GM12878 (cell line): ENCODE results near the gene UBAP1. TPM values are rescaled to one million over a fixed set of nuclear protein-coding genes. Genes with fewer than 3 reads are reported as not detected.

ENCODE experiments used
- ATAC-seq: fragments of 200-7000 bp; cut with Tn5 transposase; 3 replicates; pipeline ENCODE4 v1.9.1; 2020; ENCODE audit warnings: mild to moderate bottlenecking, moderate library complexity
- BruUV-seq: library from RNA; stranded (reverse); fragments of 400-500 nt; replicated peaks from 2 replicates; lab custom pipeline; 2021; lab: Mats Ljungman, UMichigan
- CTCF ChIA-PET: fragments of 300-600 bp; sonication (Branson Sonifier 250); formaldehyde crosslinking; extraction: SDS; loops from one replicate; lab custom pipeline; 2021; ENCODE audit warnings: inconsistent platforms; lab: Yijun Ruan, JAX
- POLR2A ChIA-PET: fragments of 350-600 bp; formaldehyde crosslinking; extraction: SDS; loops from one replicate; lab custom pipeline; 2021; ENCODE audit warnings: inconsistent platforms; lab: Charles Lee
- RAD21 ChIA-PET: fragments of 300-600 bp; sonication (Branson Sonifier 250); formaldehyde crosslinking; loops from one replicate; lab custom pipeline; 2023; ENCODE audit warnings: antibody characterized with exemption; ENCODE audit not compliant: unreplicated experiment; lab: Charles Lee
- SMC1A ChIA-PET: fragments of 300-600 bp; sonication (Branson Sonifier 250); formaldehyde crosslinking; loops from one replicate; lab custom pipeline; 2023; ENCODE audit not compliant: unreplicated experiment, uncharacterized antibody; lab: Charles Lee
- DNase-seq: peaks from one replicate; pipeline ENCODE4 v3.0.0-alpha.2; 2011; ENCODE audit warnings: low read depth, low spot score
- FAIRE-seq: peaks from 3 replicates; lab custom pipeline; 2011; peaks lifted over from hg19 to GRCh38; lab: Jason Lieb, UNC
- H2AFZ ChIP-seq: 2 replicates; pipeline ENCODE4 v1.6.0; 2011; ENCODE audit warnings: low read depth, low read length, control low read depth; ENCODE audit not compliant: control insufficient read depth
- H3K27ac ChIP-seq: 2 replicates; pipeline ENCODE4 v1.5.1; 2011; ENCODE audit warnings: control low read depth; ENCODE audit not compliant: control insufficient read depth, insufficient read depth
- H3K27me3 ChIP-seq, 2 experiments: replicated peaks in 1 of 2; 2 replicates each; pipeline versions ENCODE4 v1.6.0 to v1.6.1; 2011; ENCODE audit warnings: low read length in 1 of 2; ENCODE audit not compliant: control insufficient read depth in 2 of 2, insufficient read depth in 2 of 2
- H3K36me3 ChIP-seq, 2 experiments: 2 replicates each; pipeline ENCODE4 v1.5.1; 2011; ENCODE audit warnings: low read length in 1 of 2; ENCODE audit not compliant: control insufficient read depth in 2 of 2, insufficient read depth in 2 of 2
- H3K4me1 ChIP-seq: 2 replicates; pipeline ENCODE4 v1.6.1; 2011; ENCODE audit warnings: mild to moderate bottlenecking, low read length, moderate library complexity, mixed read lengths; ENCODE audit not compliant: control insufficient read depth, insufficient read depth
- H3K4me2 ChIP-seq: 2 replicates; pipeline ENCODE4 v1.6.0; 2011; ENCODE audit warnings: control low read depth; ENCODE audit not compliant: control insufficient read depth, insufficient read depth
- H3K4me3 ChIP-seq: fragments of 200-600 bp; sonication (generic); 2 replicates; pipeline ENCODE4 v1.5.1; 2016
- H3K79me2 ChIP-seq: 2 replicates; pipeline ENCODE4 v1.6.0; 2011; ENCODE audit warnings: low read length; ENCODE audit not compliant: control insufficient read depth, insufficient read depth
- H3K9ac ChIP-seq: 2 replicates; pipeline ENCODE4 v1.8.0; 2011; ENCODE audit warnings: low read length, control low read depth, mixed read lengths; ENCODE audit not compliant: control insufficient read depth, insufficient read depth
- H3K9me3 ChIP-seq: replicated peaks from 3 replicates; pipeline ENCODE4 v1.5.1; 2011; ENCODE audit warnings: mild to moderate bottlenecking, low read length; ENCODE audit not compliant: control insufficient read depth, insufficient read depth
- H4K20me1 ChIP-seq: 2 replicates; pipeline ENCODE4 v1.6.0; 2011; ENCODE audit not compliant: control insufficient read depth, insufficient read depth
- BCL11A ChIP-seq: IDR thresholded peaks from 2 replicates; pipeline ENCODE4 v1.6.1; 2011; ENCODE audit warnings: low read depth, low read length
- BRCA1 ChIP-seq: IDR thresholded peaks from 2 replicates; pipeline ENCODE4 v1.6.1; 2011; ENCODE audit warnings: low read depth, low read length, improper control_type of control experiment
- DPF2 ChIP-seq: fragments of 450-650 bp; IDR thresholded peaks from 2 replicates; pipeline ENCODE4 v1.6.1; 2017; ENCODE audit warnings: mild to moderate bottlenecking
- EZH2 ChIP-seq: IDR thresholded peaks from 2 replicates; pipeline ENCODE4 v1.6.1; 2012; ENCODE audit warnings: low read depth, mild to moderate bottlenecking, control low read depth, inconsistent platforms, low read length, borderline replicate concordance; ENCODE audit not compliant: control insufficient read depth
- FOS ChIP-seq: IDR thresholded peaks from 3 replicates; pipeline ENCODE4 v1.6.1; 2011; ENCODE audit warnings: borderline replicate concordance; ENCODE audit not compliant: insufficient read length; ENCODE audit errors: extremely low read depth
- FOXM1 ChIP-seq: IDR thresholded peaks from 2 replicates; pipeline ENCODE4 v1.6.1; 2012; ENCODE audit warnings: low read depth, mild to moderate bottlenecking, inconsistent platforms, low read length, moderate library complexity
- JUNB ChIP-seq: IDR thresholded peaks from 2 replicates; pipeline ENCODE4 v1.6.1; 2016; ENCODE audit warnings: antibody characterized with exemption, mild to moderate bottlenecking
- MXI1 ChIP-seq: fragments of 150-350 bp; IDR thresholded peaks from 2 replicates; pipeline ENCODE4 v1.6.1; 2011; ENCODE audit warnings: low read depth, mild to moderate bottlenecking, inconsistent platforms, low read length, improper control_type of control experiment
- NBN ChIP-seq: fragments of 450-650 bp; IDR thresholded peaks from 2 replicates; pipeline ENCODE4 v1.6.1; 2016
- POLR2A ChIP-seq: IDR thresholded peaks from 2 replicates; pipeline ENCODE4 v1.6.1; 2011; ENCODE audit warnings: low read depth, mild to moderate bottlenecking, low read length
- SIX5 ChIP-seq: IDR thresholded peaks from 2 replicates; pipeline ENCODE4 v1.6.1; 2011; ENCODE audit warnings: mild to moderate bottlenecking, low read depth, low read length, moderate library complexity; ENCODE audit not compliant: severe bottlenecking
- SMAD1 ChIP-seq: fragments of 450-650 bp; IDR thresholded peaks from 2 replicates; pipeline ENCODE4 v1.6.1; 2018; ENCODE audit warnings: mild to moderate bottlenecking, low read depth; ENCODE audit not compliant: partially characterized antibody
- SMC3 ChIP-seq: IDR thresholded peaks from 2 replicates; pipeline ENCODE4 v1.6.1; 2011; ENCODE audit warnings: low read length, improper control_type of control experiment, borderline replicate concordance
- SRF ChIP-seq, 2 experiments: IDR thresholded peaks; 2 replicates each; pipeline ENCODE4 v1.6.1; 2011; ENCODE audit warnings: low read depth in 2 of 2, low read length in 2 of 2, mild to moderate bottlenecking in 1 of 2, moderate library complexity in 1 of 2
- STAT3 ChIP-seq: IDR thresholded peaks from 2 replicates; pipeline ENCODE4 v1.6.1; 2011; ENCODE audit warnings: low read depth, low read length, improper control_type of control experiment
- TBL1XR1 ChIP-seq: IDR thresholded peaks from 2 replicates; pipeline ENCODE4 v1.6.1; 2012; ENCODE audit warnings: low read depth, low read length, improper control_type of control experiment
- ZBTB4 ChIP-seq: fragments of 450-650 bp; formaldehyde crosslinking; IDR thresholded peaks from 2 replicates; pipeline ENCODE4 v1.4.0; 2022; ENCODE audit warnings: mild to moderate bottlenecking, moderate library complexity
- ZSCAN29 ChIP-seq: fragments of 450-650 bp; IDR thresholded peaks from 2 replicates; pipeline ENCODE4 v1.6.1; 2017; ENCODE audit warnings: mild to moderate bottlenecking, moderate library complexity
- WGBS: methylation state at CpG from one replicate; pipeline ENCODE4 v1.1.6; 2016; ENCODE audit warnings: low lambda C conversion rate; ENCODE audit not compliant: insufficient replicate concordance, insufficient coverage; ENCODE audit errors: missing lambda C conversion rate; 5-methylcytosine and 5-hydroxymethylcytosine counted together
- in situ Hi-C: fragments of 300-500 bp; cut with MboI; formaldehyde crosslinking; loops from 9 replicates; pipeline ENCODE4 v1.14.3; 2018; ENCODE audit warnings: mixed read lengths
- intact Hi-C: fragments of 100-400 bp; cut with micrococcal nuclease; formaldehyde crosslinking; loops from one replicate; pipeline ENCODE4 v1.14.2; 2022; ENCODE audit not compliant: unreplicated experiment
- polyA plus RNA-seq, 11 experiments: library from polyadenylated mRNA; depleted of rRNA in 4 of 11; unstranded in 6 of 11; stranded (reverse) in 5 of 11; fragments of >200 nt; fragmentation: Nextera tagmentation in 4 of 11; fragmentation: Illumina TruSeq in 1 of 11; extraction: Ambion mirVana in 4 of 11; extraction: Trizol in 1 of 11; gene quantifications; 1 replicate in 1 of 11; 2 replicates in 10 of 11; pipeline versions ENCODE4 v1.2.1 to v1.2.3, GENCODE V29; 2011 to 2016; ENCODE audit warnings: inconsistent platforms in 2 of 11, missing spikeins in 2 of 11, low read depth in 1 of 11
- total RNA-seq, 4 experiments: library from RNA; depleted of rRNA in 3 of 4; stranded (reverse); fragments of >200 nt in 3 of 4; fragmentation: Illumina TruSeq in 1 of 4; extraction: Trizol in 1 of 4; gene quantifications; 2 replicates each; pipeline versions ENCODE4 v1.2.1 to v1.2.3, GENCODE V29; 2013 to 2021

The UBAP1 gene
- total and polyA plus RNA-seq, 10 of the 15 experiments (the other 5 are each of a cell fraction or from before 2014, with no cell fraction given): 2.1 to 47.9 (median 27.2) TPM

- Histone ChIP-seq H3K27me3 (no peaks in the 10 kb centered on the region), H4K20me1 (no peaks in the 10 kb centered on the region), H2AFZ (no peak overlapping the region), H3K9ac (no peak overlapping the region), H3K79me2 (no peaks in the 10 kb centered on the region), H3K36me3 (peaks cover 25 to 36% of the 10 kb centered on the region in 2 experiments), H3K4me2 (no peak overlapping the region), H3K4me1 (no peaks in the 10 kb centered on the region), H3K9me3 (no peaks in the 10 kb centered on the region), H3K27ac (no peak overlapping the region), H3K4me3 (no peak overlapping the region)
- ATAC-seq (peak; percentile 94), DNase-seq (no peak), FAIRE-seq (peak; percentile 95)
- 48% methylated on average over 10 of the region's 10 CpGs for WGBS
- ChIA-PET CTCF (interaction anchor here (0.6 to 3.0 kb wide), 45 partner anchors 9 to 359 kb away, joined by 3 to 19 read pairs (median 4); partner anchors contain the start of genes MYORG, RPP25L and UBAP1), POLR2A (interaction anchor here (0.5 kb wide), 2 partner anchors 69 to 235 kb away, joined by 3 to 6 read pairs; no protein-coding TSS in a partner anchor), RAD21 (interaction anchor here (0.8 to 1.5 kb wide), 7 partner anchors 26 to 241 kb away, joined by 3 to 5 read pairs (median 4); partner anchors contain the start of gene UBAP1), SMC1A (interaction anchor here (0.6 to 3.0 kb wide), 9 partner anchors 13 to 420 kb away, joined by 3 to 11 read pairs (median 3); partner anchors contain the start of gene UBAP2)
- intact Hi-C loops: loop anchor here (5.0 kb wide), 2 partner anchors 124 to 126 kb away; partner anchors contain the start of genes DCAF12 and MYORG
- BruUV-seq: no TSS peak
- in situ Hi-C loops: no loop called here
- TF ChIP-seq BCL11A: no peak
- no peak for TF ChIP-seq ZSCAN29
- TF ChIP-seq DPF2: no peak
- no peak for TF ChIP-seq EZH2
- TF ChIP-seq POLR2A: peak; percentile 15; the same call in 1 of the 2 replicates
- no peak for TF ChIP-seq BRCA1
- no peak for TF ChIP-seq ZBTB4 (CRISPR knock-in tag)
- TF ChIP-seq STAT3: no peak
- TF ChIP-seq SRF (IDR thresholded peaks at IDR 0.05; ENCODE audit: low read depth in 2 of 2, low read length in 2 of 2): 0 out of 4 replicates have a peak, but pooled peaks of 1 of the 2 experiments have one; percentile 20
- no peak for TF ChIP-seq FOS
- TF ChIP-seq TBL1XR1: no peak
- TF ChIP-seq SIX5: no peak
- peak; percentile 74; the same call in 1 of the 2 replicates for TF ChIP-seq SMC3
- TF ChIP-seq NBN: no peak
- no peak for TF ChIP-seq MXI1
- no peak for TF ChIP-seq JUNB
- TF ChIP-seq FOXM1: 0 out of 2 replicates have a peak, but pooled peaks have one; percentile 29
- no peak for TF ChIP-seq SMAD1
These were observed 74.0 kb downstream of the UBAP1 start for GRCh38 chr9:34252670-34253459.
